BJ (cell line): ENCODE data around the gene SPG21. TPM values are rescaled to one million over a fixed set of nuclear protein-coding genes. Genes with fewer than 3 reads are reported as not detected.

ENCODE experiments used
- CTCF ChIA-PET: fragments of 350-600 bp; formaldehyde crosslinking; extraction: SDS; loops from one replicate; lab custom pipeline; 2021; ENCODE audit warnings: antibody characterized with exemption, inconsistent platforms; lab: Yijun Ruan, JAX
- POLR2A ChIA-PET: fragments of 300-600 bp; sonication (Branson Sonifier 250); formaldehyde crosslinking; extraction: SDS; loops from one replicate; lab custom pipeline; 2021; ENCODE audit warnings: antibody characterized with exemption; lab: Charles Lee
- DNase-seq: peaks from one replicate; pipeline ENCODE4 v3.0.0-alpha.2; 2011; ENCODE audit warnings: low read depth
- H3K27me3 ChIP-seq: 2 replicates; pipeline ENCODE4 v1.6.0; 2011; ENCODE audit warnings: low read length; ENCODE audit not compliant: control insufficient read depth, insufficient read depth
- H3K36me3 ChIP-seq: 2 replicates; pipeline ENCODE4 v1.5.1; 2011; ENCODE audit warnings: low read length; ENCODE audit not compliant: control insufficient read depth, insufficient read depth
- H3K4me3 ChIP-seq: 2 replicates; pipeline ENCODE4 v1.5.1; 2011; ENCODE audit warnings: low read depth, mild to moderate bottlenecking, control low read depth, low read length
- CTCF ChIP-seq: IDR thresholded peaks from 2 replicates; pipeline ENCODE4 v1.5.1; 2011; ENCODE audit warnings: low read depth, mild to moderate bottlenecking, control low read depth, inconsistent platforms, low read length, moderate library complexity; ENCODE audit not compliant: insufficient read depth
- polyA plus RNA-seq: library from polyadenylated mRNA; depleted of rRNA; stranded (reverse); fragments of >200 nt; gene quantifications from 2 replicates; pipeline ENCODE4 v1.2.3, GENCODE V29; 2011; rRNA removed

Gene SPG21
- polyA plus RNA-seq, 1 experiment, result 54.7 TPM

GRCh38 chr15:64916365-64916764, 73.3 kb downstream of the SPG21 start:
- Histone ChIP-seq H3K4me3 (no peak overlapping the region), H3K36me3 (no peaks in the 10 kb centered on the region; the same call in 1 of the 2 replicates), H3K27me3 (no peaks in the 10 kb centered on the region)
- DNase-seq, result no peak
- no peak for TF ChIP-seq CTCF
- ChIA-PET CTCF (interaction anchor here (0.5 to 1.9 kb wide), 2 partner anchors 11 to 68 kb away, joined by 5 to 9 read pairs; no protein-coding TSS in a partner anchor), POLR2A (no interaction called here)

- POLR2A ChIA-PET, result no interaction called here
- Histone ChIP-seq H3K27me3 (no peaks in the 10 kb centered on the region), H3K4me3 (no peak overlapping the region), H3K36me3 (no peaks in the 10 kb centered on the region; the same call in 1 of the 2 replicates)
- CTCF ChIA-PET, result interaction anchor here (0.9 to 1.9 kb wide), 4 partner anchors 10 to 188 kb away, joined by 3 to 9 read pairs (median 4); no protein-coding TSS in a partner anchor
- no peak for TF ChIP-seq CTCF
- no peak for DNase-seq
Observed at GRCh38 chr15:64915518-64916227, 74.0 kb downstream of the SPG21 start.

Other genes with a start within 250 kb of the SPG21 start
- gene RBPMS2, start 214.3 kb downstream of the SPG21 start, polyA plus RNA-seq, result 0.45 and 0.67 TPM in 2 replicates
- 7.5 and 10.8 TPM in 2 replicates for gene PIF1, start 164.3 kb downstream of the SPG21 start, polyA plus RNA-seq
- 24.7 and 33.6 TPM in 2 replicates for gene PLEKHO2, start 148.0 kb downstream of the SPG21 start, polyA plus RNA-seq
- 2.9 and 4.9 TPM in 2 replicates for gene ANKDD1A, start 78.0 kb downstream of the SPG21 start, polyA plus RNA-seq
- gene MTFMT, start 39.7 kb upstream of the SPG21 start, polyA plus RNA-seq, result 6.4 and 9.6 TPM in 2 replicates
- not detected in 2 replicates for gene SLC51B, start 55.5 kb upstream of the SPG21 start, polyA plus RNA-seq
- 0.12 and 0.16 TPM in 2 replicates for gene RASL12, start 78.1 kb upstream of the SPG21 start, polyA plus RNA-seq
- gene KBTBD13, start 86.8 kb upstream of the SPG21 start, polyA plus RNA-seq, result not detected in 2 replicates
- 0.72 and 1.0 TPM in 2 replicates for gene UBAP1L, start 125.3 kb upstream of the SPG21 start, polyA plus RNA-seq
- gene PDCD7, start 143.9 kb upstream of the SPG21 start, polyA plus RNA-seq, result 11.8 and 12.0 TPM in 2 replicates
- 13.3 and 29.7 TPM in 2 replicates for gene CLPX, start 195.4 kb upstream of the SPG21 start, polyA plus RNA-seq
- gene CILP, start 221.6 kb upstream of the SPG21 start, polyA plus RNA-seq, result 0.07 and 0.09 TPM in 2 replicates